GM12892 (cell line): ENCODE data around the gene DCUN1D1.

Source experiments
- POLR2A ChIP-seq: IDR thresholded peaks from 2 replicates; pipeline ENCODE4 v1.6.1; 2011; ENCODE audit warnings: low read depth, low read length, control low read depth
- POLR2AphosphoS5 ChIP-seq: IDR thresholded peaks from 2 replicates; pipeline ENCODE4 v1.6.1; 2011; ENCODE audit warnings: low read depth, low read length, control low read depth
- TAF1 ChIP-seq: IDR thresholded peaks from 2 replicates; pipeline ENCODE4 v1.6.1; 2011; ENCODE audit warnings: low read depth, mild to moderate bottlenecking, control low read depth, low read length, borderline replicate concordance

DNA sequence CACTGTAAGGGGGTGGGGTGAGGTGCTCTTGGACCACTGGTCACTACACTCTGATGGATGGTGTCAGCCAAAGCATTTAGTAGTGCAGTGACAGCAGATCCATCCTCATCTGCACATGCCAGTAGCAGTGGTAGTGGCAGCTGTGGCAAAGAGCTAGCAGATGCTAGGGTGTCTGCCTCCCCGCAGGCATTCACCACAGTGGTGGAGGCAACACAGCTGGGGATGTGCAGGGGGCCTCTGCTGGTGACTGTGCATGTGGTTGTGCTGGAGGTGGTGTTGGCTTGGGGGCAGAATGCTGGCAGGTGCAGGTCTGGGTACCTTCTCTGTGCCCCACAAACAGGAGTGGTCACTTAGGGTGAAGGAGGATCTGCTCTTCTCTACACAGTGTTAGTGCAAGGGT lies 19.4 kb upstream of the DCUN1D1 start:
- TF ChIP-seq POLR2AphosphoS5, result no peak
- no peak for TF ChIP-seq POLR2A
- no peak for TF ChIP-seq TAF1
